HFF-Myc (cell line): Measurements from ENCODE around the gene RAB22A.

Source experiments
- DNase-seq: peaks from one replicate; pipeline ENCODE4 v3.0.0-alpha.2; 2011; ENCODE audit warnings: low read depth; ENCODE audit errors: extremely low read depth
- H3K4me3 ChIP-seq: replicated peaks from 2 replicates; pipeline ENCODE4 v1.5.1; 2011; ENCODE audit warnings: low read depth, mild to moderate bottlenecking, control low read depth, low read length
- CTCF ChIP-seq: IDR thresholded peaks from 2 replicates; pipeline ENCODE4 v1.5.1; 2012; ENCODE audit warnings: mild to moderate bottlenecking, low read depth, low read length, control low read depth; ENCODE audit errors: missing control alignments

The RAB22A gene

GRCh38 chr20:58374027-58374850 is 64.7 kb downstream of the RAB22A start:
- no peak overlapping the region for H3K4me3 ChIP-seq
- no peak for DNase-seq

DNA sequence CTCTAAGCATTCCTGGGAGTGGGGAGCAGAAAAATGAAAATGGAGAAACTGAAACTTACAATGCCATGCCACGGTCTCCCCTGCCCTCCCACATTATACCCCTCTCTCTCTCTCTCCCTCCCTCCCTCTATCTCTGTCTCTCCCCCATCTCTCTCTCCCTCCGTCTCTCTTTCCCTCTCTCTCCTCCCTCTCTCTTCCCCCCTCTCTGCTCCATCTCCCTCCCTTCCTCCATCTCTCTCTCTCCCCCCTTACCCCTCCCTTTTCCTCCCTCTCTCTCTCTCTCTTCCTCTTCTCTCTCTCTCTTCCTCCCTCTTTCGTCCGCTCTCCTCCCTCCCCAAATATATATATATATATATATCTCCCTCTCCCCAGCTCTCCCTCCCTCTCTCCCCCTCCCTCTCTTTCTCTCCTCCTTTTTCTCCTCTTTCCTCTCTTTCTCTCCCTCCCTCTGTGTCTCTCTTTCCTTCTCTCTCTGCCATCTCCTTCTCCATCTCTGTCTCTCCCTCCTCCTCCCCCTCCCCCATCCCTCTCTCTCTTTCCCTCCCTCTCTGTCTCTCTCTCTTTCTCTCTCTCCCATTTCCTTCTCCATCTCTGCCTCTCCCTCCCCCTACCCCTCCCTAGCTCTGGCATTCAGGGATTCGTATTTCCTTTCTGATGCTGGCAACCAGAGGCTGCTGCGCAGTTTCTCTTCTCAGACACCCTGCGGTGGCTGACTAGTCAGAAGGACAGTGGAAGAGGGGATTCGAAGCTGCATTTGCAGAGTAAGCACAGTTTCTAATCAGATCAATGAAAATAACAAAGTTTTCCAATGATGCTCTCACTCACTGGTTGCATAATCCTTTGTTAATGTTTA is 65.6 kb downstream of the RAB22A start:
- TF ChIP-seq CTCF = no peak
- no peak for DNase-seq
- no peak overlapping the region for H3K4me3 ChIP-seq

More at GRCh38 chr20:58374027-58374850, 64.7 kb downstream of the RAB22A start:
- no peak for TF ChIP-seq CTCF

DNA sequence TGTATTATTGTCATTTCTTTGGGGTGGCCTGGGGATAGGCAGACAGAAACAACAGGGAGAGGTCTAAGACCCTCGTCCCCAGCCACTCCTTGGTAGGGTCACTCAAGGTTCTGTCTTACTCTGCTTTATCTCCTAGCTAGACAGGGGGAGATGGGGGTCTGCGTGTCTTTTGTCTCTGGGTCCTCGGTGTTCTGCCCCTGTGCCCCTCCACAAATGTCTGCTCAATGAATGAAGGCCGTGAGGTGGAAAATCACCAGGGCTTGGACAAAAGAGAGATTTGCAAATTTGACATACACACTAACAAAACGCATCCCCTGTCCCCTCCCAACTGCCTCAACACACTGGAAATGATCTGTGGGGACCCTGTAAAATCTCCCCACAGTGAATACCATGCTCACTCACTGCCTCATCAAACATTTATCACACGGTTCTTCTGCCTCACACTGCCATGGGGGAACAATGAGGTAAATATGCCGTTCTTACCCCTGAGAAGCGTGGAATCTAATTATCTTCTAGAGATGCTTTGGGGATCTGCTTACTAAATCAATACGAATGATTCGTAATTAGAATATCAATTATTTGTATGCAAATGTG is 66.3 kb downstream of the RAB22A start:
- no peak for DNase-seq
- H3K4me3 ChIP-seq = no peak overlapping the region
- no peak for TF ChIP-seq CTCF

- no peak for TF ChIP-seq CTCF
- DNase-seq = no peak
- no peak overlapping the region for H3K4me3 ChIP-seq
Measured at GRCh38 chr20:58377017-58377416, 67.5 kb downstream of the RAB22A start.

- DNase-seq = no peak
- no peak for TF ChIP-seq CTCF
- no peak overlapping the region for H3K4me3 ChIP-seq
Measured at GRCh38 chr20:58377766-58378401, 68.4 kb downstream of the RAB22A start.

- TF ChIP-seq CTCF = peak; percentile 19
- no peak for DNase-seq
- no peak overlapping the region for H3K4me3 ChIP-seq
Measured at GRCh38 chr20:58378704-58379103, 69.2 kb downstream of the RAB22A start.
